Muscle of back (tissue), 11 donors: ENCODE measurements around the gene MBD1. TPM values are rescaled to one million over a fixed set of nuclear protein-coding genes. Genes with fewer than 3 reads are reported as not detected.
A peak's percentile ranks its signal among the peaks of the same experiment; 100 is the strongest.
"Not testable (repeated sequence)": the region's sequence is repeated elsewhere in the genome, so short reads cannot be mapped to it uniquely, and the experiment has no call there.

Source experiments
- DNase-seq, 3 donors: peaks; one replicate each; pipeline versions ENCODE4 v3.0.0 to v3.0.0-alpha.2; 2013
- polyA plus RNA-seq, 10 donors: library from polyadenylated mRNA; unstranded; fragments of 120-200 nt; gene quantifications; one replicate each; pipeline ENCODE4 v1.2.1, GENCODE V29; 2013; ENCODE audit not compliant: insufficient read length in 10 of 10

MBD1 gene
- polyA plus RNA-seq, 10 donors: 28.7 to 43.3 (median 39.5) TPM

GRCh38 chr18:50274941-50275340 lies 6.4 kb downstream of the MBD1 start:
- no peak for DNase-seq

DNA sequence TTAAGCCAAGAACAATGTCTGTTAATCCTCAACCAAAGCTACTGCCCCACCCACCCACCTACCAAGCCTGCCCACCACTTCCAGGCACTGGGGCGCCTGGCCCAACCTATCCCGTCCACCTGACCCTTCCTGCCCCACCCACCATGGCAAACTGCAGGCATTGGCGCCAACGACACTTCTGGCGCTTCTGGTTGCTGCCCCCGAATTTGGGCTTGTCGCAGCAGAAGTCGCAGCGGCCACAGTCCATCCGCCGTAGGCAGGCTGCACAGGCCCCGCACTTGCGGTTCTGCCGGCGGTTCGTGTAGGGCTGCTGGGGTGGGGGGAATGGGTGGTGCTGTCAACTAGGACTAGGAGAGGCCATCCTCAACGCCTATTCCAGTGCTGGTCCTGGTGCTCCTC lies 7.3 kb downstream of the MBD1 start:
- DNase-seq: no peak

DNA sequence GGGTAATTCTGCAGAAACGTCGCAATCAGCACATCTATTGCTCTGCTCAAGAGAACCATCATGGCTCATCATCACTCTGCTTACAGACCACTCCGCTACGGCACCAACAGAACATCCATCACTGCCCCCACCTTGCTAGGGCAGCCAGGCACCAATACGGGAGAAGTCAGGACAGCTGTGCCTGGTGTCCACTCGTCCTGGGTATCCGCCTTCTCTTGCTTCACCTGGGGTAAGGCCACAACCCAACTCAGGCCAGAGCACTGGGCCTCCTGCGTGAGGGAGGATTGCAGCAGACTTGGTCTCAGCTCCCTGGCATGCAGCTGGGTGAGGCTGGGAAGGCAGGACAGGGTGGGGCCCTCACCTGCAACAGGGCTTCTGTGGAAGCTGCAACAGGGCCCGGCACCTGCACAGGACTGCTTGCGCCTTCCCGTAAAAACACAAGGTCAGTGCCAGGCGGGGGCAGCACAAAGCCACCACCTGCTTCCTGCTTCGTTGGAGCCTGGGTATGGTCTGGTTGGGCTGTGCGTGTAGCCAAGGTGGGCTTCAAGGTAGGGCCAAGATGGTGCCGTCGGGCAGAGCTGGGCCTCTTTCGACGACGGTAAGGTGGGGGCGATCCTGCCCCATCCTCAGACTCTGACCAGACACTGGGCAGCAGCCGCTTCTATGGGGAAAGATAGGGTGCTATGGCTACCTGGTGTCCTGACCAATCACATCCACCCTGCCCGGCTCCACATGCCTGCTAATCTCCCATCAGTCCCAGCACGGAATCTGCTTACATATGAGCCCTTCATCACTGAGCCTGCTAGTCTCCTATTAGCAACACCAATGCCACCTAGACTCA lies 7.9 kb downstream of the MBD1 start:
- DNase-seq: no peak

- DNase-seq: no peak
Observed at GRCh38 chr18:50272568-50272967, 8.8 kb downstream of the MBD1 start.

DNA sequence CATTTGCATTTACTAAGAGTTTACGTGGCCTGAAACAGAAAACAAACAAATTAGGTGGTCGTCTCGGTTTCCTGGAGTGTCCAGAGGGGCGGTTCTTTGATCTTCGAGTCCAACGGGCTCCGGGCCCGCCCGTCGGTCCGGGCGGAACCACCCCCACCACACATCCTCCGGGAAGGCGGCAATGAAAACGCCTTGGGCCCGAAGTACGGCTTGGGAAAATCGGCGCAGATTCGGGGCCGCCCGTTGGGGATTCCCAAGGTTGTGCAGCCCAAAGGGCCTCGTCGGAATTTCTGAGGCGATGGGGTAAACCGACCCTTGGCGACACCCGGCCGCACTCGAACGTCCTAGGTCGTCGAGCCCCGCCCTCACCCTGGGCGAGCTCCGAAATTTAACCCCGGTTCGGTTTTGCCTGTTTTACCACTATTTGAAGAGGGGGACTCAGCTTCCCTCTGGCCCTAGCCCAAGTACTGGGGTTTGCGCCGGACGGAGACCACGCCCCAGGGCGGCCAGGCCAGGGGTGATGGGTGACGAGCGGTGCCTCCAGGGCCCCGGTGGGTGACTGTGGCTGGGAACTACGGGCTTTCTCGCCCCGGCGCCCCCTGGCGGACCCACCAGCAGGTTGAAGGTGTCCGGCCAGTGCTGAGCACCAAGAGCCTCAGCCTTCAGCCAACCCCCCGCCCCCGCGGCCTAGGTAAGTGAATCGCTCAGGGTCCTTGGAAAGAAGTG lies 13.1 kb downstream of the MBD1 start:
- DNase-seq: peak in 2 of 3 donors; percentile 65 to 84

GRCh38 chr18:50266248-50266704 lies 15.0 kb downstream of the MBD1 start, which contains the start of gene CFAP53:
TSS of gene CFAP53 (minus strand) at chr18:50266495. CDS start at chr18:50266404, 91 bp downstream.
- peak; percentile 85 to 97 (median 95) for DNase-seq

DNA sequence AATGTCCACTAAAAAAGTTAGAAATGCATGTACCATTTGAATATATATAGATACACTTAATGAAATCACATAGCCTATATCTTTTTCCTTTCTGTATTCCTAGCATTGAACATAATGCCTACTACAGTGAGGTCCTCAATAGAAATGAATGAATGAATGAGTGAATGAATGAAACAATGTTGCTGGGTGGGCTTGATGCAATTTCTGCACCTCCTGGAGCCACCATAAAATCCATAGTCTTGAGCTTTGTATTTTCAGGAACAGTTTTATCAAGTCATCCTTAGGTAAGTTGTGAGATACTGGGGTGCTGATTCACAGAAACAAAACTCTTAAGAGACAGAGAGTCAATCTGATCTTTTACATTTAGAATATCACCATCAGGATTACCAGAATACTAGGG lies 18.3 kb downstream of the MBD1 start:
- DNase-seq: no peak

GRCh38 chr18:50250935-50251334 lies 30.4 kb downstream of the MBD1 start:
- DNase-seq: no peak

- no peak for DNase-seq
Observed at GRCh38 chr18:50249576-50249975, 31.7 kb downstream of the MBD1 start.

GRCh38 chr18:50247561-50247960 lies 33.8 kb downstream of the MBD1 start:
- no peak for DNase-seq

DNA sequence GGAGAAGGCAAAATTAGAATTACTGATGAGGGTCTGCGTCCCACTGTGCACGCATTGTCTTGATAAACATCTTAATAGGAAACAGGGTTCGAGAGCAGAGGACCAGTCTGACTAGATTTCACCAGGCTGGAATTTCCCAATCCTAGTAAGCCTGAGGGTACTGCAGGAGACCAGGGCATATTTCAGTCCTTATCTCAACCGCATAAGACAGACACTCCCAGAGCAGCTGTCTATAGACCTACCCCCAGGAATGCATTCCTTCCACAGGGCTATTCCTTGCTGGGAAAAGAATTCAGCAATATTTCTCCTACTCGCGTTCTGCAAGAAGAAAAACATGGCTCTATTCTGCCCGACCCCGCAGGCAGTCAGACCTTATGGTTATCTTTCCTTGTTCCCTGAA lies 39.6 kb downstream of the MBD1 start:
- not testable (repeated sequence) for DNase-seq

GRCh38 chr18:50240080-50240563 lies 41.2 kb downstream of the MBD1 start:
- no peak for DNase-seq

DNA sequence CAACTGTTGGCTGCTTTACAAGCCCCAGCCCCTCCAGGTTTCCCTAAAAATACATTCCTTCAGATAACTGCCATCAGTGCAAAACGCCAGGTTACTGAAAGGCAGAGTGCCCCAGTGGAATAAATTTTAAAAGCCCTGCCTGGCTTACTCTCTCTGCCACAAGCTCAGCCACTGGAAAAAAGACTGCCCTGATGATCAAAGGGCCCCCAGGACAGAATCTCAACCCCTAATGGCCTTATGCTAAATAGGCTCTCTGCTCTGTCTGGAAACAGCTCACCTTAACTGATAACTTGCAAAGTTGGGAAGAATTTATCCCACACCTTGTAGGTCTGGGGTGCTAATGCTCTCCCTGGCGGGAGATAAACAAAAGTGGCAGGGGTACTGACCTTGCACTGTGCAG lies 48.9 kb downstream of the MBD1 start:
- no peak for DNase-seq

DNA sequence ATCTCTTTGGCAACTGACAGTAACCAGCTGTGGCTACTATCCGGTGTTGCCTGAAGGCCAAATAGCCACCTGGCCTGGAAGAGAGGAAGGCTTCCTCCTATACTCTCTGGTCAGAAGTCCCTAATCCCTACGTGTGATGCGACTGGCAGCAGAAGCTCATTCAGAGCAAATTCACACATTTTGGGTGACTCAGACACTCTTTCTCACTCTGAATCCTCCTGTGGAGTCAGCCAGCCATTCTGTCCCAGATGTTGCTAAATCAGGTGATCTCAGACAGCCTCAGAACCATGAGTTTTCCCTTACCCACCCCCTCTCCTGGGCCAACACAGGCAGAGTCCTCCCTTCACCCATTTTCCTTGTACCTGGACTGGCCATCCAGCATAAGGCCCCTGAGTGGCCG lies 49.7 kb downstream of the MBD1 start:
- DNase-seq: no peak

- DNase-seq: not testable (repeated sequence)
Observed at GRCh38 chr18:50220249-50220648, 61.1 kb downstream of the MBD1 start.

Other genes starting within 250 kb of the MBD1 start
- 1 to 10 TPM; 1.1 to 4.1 (median 1.7) TPM for gene MYO5B, start 86.4 kb downstream of the MBD1 start, polyA plus RNA-seq
- gene CFAP53, start 15.0 kb downstream of the MBD1 start, polyA plus RNA-seq: under 1 TPM in 9 of 10 donors, not detected in 1; 0.19 to 0.62 (median 0.25) TPM
- gene CXXC1, start 6.2 kb upstream of the MBD1 start, polyA plus RNA-seq: 10 to 100 TPM; 26.6 to 41.8 (median 34.1) TPM
- gene SKA1, start 93.5 kb upstream of the MBD1 start, polyA plus RNA-seq: 1 to 10 TPM; 2.9 to 7.3 (median 4.4) TPM